ENCODE data around the gene MYPN.

GRCh38 chr10:68125772-68126171 lies 16.5 kb downstream of the MYPN start:
- TF ChIP-seq CTCF (IDR thresholded peaks at IDR 0.05) = no peak
- no peak for TF ChIP-seq POLR2A (IDR thresholded peaks at IDR 0.05)
- TF ChIP-seq POLR2AphosphoS5 (IDR thresholded peaks at IDR 0.05) = no peak
